ENCODE data around the gene TAB2. TPM values are rescaled to one million over a fixed set of nuclear protein-coding genes. Genes with fewer than 3 reads are reported as not detected.

TAB2 gene
- total RNA-seq, 2 donors from 2014 or later: 25.7 to 26.2 TPM

DNA sequence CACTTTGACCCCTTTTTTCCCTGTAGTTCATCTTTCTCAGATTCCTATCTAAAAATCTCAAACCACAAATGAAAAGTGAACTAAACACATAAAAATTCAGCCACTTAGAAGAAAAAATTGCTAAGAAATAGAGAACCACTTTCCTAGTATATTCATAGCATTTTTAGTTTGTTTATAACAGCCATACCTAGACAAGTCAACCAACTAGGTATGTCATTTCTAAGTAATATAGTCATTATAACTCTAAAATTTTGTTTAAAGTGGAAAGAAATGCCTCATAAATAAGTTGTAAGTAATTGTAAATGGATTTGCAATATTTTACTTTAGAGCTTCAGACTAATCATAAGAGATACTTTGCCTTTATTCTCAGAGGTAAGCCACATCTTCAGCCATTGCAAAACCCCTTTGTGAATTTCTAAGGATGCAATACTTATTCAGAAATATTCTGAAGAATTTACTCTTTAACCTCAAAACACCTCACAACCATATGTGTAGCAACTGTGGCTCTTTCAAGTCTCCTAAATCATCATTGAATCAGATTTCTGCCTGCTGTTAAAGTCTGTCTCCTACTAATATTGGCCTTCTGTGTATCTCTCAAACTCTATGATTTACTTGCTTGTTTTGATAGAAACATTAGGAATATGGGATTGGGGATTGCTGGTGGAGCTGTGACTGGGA lies 75.6 kb downstream of the TAB2 start:
- H3K4me1 ChIP-seq: peaks cover 25% of the 10 kb centered on the region
- H3K36me3 ChIP-seq (replicated peaks in 1 of 2; ENCODE audit: insufficient read depth in 1 of 2, low read depth in 2 of 2): no peaks in the 10 kb centered on the region
- H3K4me3 ChIP-seq: no peak overlapping the region
- intact Hi-C loops (cut with DNase I): no loop called here
- no peak for ATAC-seq
- H3K27me3 ChIP-seq: no peaks in the 10 kb centered on the region
- H3K9me3 ChIP-seq: no peaks in the 10 kb centered on the region
- H3K27ac ChIP-seq: no peak overlapping the region
- DNase-seq: no peak
- TF ChIP-seq CTCF (IDR thresholded peaks at IDR 0.05) (no peak), POLR2A (IDR thresholded peaks at IDR 0.05) (no peak)

DNA sequence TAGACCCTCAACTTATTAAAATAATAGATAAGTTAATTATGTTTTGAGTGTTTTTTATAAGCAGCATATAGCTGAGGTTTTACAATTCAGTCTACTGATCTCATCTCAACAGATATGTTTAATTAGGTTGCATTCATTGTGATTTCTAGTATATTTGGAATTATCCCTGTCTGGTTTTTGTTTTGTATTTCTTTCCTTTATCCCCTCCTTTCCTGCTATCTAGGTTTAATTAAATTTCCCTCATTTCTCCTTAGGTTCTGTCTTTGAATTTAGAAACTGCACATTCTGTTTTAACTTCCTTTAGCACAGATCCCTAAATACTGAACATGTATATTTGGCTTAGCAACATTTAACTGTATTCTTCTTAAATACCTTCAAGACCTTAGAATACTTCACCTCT lies 77.7 kb downstream of the TAB2 start:
- peaks cover 23% of the 10 kb centered on the region for H3K4me1 ChIP-seq
- TF ChIP-seq CTCF (IDR thresholded peaks at IDR 0.05) (no peak), POLR2A (IDR thresholded peaks at IDR 0.05) (no peak)
- ATAC-seq (no peak), DNase-seq (no peak)
- no peaks in the 10 kb centered on the region for H3K27me3 ChIP-seq
- H3K27ac ChIP-seq: no peak overlapping the region
- H3K4me3 ChIP-seq: no peak overlapping the region
- H3K36me3 ChIP-seq (replicated peaks in 1 of 2; ENCODE audit: insufficient read depth in 1 of 2, low read depth in 2 of 2): peaks cover 0 to 3% of the 10 kb centered on the region in 2 donors
- intact Hi-C loops (cut with DNase I): no loop called here
- H3K9me3 ChIP-seq: no peaks in the 10 kb centered on the region

- DNase-seq: no peak
- WGBS, 2 donors: 66 to 80% methylated on average over 6 of the region's 6 CpGs
- H3K9me3 ChIP-seq: no peaks in the 10 kb centered on the region
- peaks cover 0 to 3% of the 10 kb centered on the region in 2 donors for H3K36me3 ChIP-seq (replicated peaks in 1 of 2; ENCODE audit: insufficient read depth in 1 of 2, low read depth in 2 of 2)
- ATAC-seq: no peak
- intact Hi-C loops (cut with DNase I): no loop called here
- peaks cover 20% of the 10 kb centered on the region for H3K4me1 ChIP-seq
- H3K4me3 ChIP-seq: no peak overlapping the region
- TF ChIP-seq CTCF (IDR thresholded peaks at IDR 0.05) (no peak), POLR2A (IDR thresholded peaks at IDR 0.05) (no peak)
- no peak overlapping the region for H3K27ac ChIP-seq
- H3K27me3 ChIP-seq: no peaks in the 10 kb centered on the region
These were observed 79.9 kb downstream of the TAB2 start for GRCh38 chr6:149397384-149397783.

DNA sequence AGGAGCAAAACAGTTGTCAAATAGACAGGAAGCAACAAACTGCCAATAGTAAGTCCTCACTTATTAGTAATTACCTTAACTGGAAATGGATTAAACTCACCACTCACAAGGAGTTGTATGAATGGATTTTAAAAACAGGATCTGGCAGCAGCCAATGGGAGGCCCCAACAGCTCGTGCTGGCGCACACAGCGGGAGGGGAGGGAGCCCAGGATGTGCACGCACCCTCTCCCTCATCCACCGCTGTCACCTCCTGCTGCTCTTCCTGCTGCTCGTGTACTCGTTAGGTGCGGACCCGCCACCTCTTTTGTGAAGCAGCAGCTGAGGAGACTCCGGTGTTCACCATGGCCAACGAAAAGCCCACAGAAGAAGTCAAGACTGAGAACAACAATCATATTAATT lies 82.5 kb downstream of the TAB2 start, which contains the start of gene SUMO4:
Gene SUMO4, plus strand, starts transcription at position 213 of the 400 bp plus-strand sequence. Its CDS starts 130 bp downstream, at position 343.
- Histone ChIP-seq H3K9me3 (no peaks in the 10 kb centered on the region), H3K36me3 (replicated peaks in 1 of 2; ENCODE audit: insufficient read depth in 1 of 2, low read depth in 2 of 2) (peaks cover 0 to 8% of the 10 kb centered on the region in 2 donors), H3K4me3 (no peak within 1 kb of the TSS), H3K27me3 (no peaks in the 10 kb centered on the region), H3K4me1 (peaks cover 9% of the 10 kb centered on the region), H3K27ac (no peak within 1 kb of the TSS)
- WGBS, 2 donors: 98% methylated on average over 11 of the region's 11 CpGs
- no peak for TF ChIP-seq CTCF (IDR thresholded peaks at IDR 0.05)
- no peak for TF ChIP-seq POLR2A (IDR thresholded peaks at IDR 0.05)
- intact Hi-C loops (cut with DNase I): no loop called here
- ATAC-seq (no peak), DNase-seq (no peak)

DNA sequence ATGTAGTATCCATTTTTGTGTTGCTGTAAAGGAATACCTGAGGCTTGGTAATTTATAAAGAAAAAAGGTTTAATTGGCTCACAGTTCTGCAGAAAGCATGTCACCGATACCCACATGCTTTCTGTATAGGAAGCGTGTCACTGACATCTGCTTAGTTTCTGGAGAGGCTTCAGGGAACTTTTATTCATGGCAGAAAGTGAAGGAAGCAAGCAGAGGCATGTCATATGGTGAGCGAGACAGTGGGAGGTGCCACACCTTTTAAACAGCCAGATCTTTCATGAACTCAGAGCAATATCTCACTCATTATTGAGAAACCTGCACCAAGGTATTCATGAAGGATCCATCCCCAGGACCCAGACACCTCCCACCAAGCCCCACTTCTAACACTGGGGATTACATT lies 86.0 kb downstream of the TAB2 start:
- Histone ChIP-seq H3K36me3 (replicated peaks in 1 of 2; ENCODE audit: insufficient read depth in 1 of 2, low read depth in 2 of 2) (peaks cover 0 to 8% of the 10 kb centered on the region in 2 donors), H3K27me3 (no peaks in the 10 kb centered on the region), H3K4me3 (no peak overlapping the region), H3K4me1 (no peaks in the 10 kb centered on the region), H3K27ac (no peak overlapping the region), H3K9me3 (no peaks in the 10 kb centered on the region)
- intact Hi-C loops (cut with DNase I): no loop called here
- no peak for DNase-seq
- TF ChIP-seq POLR2A (IDR thresholded peaks at IDR 0.05) (no peak), CTCF (IDR thresholded peaks at IDR 0.05) (no peak)
- ATAC-seq: no peak
- WGBS, 2 donors: 98 to 100% methylated on average over 3 of the region's 3 CpGs

All from body of pancreas (tissue), 4 donors.